MCF 10A (cell line): ENCODE data around the gene NDST4. TPM values are rescaled to one million over a fixed set of nuclear protein-coding genes. Genes with fewer than 3 reads are reported as not detected.
A peak's percentile ranks its signal among the peaks of the same experiment; 100 is the strongest.

Source experiments
- BruUV-seq: library from RNA; stranded (reverse); fragments of 400-500 nt; replicated peaks from 2 replicates; lab custom pipeline; 2021; lab: Mats Ljungman, UMichigan
- CTCF ChIA-PET: fragments of 300-600 bp; sonication (Branson Sonifier 250); formaldehyde crosslinking; extraction: SDS; loops from one replicate; lab custom pipeline; 2021; ENCODE audit warnings: antibody characterized with exemption, inconsistent platforms; lab: Yijun Ruan, JAX
- POLR2A ChIA-PET: fragments of 300-600, 350-650 bp; sonication (Branson Sonifier 250); formaldehyde crosslinking; extraction: SDS; loops from one replicate; lab custom pipeline; 2020; ENCODE audit warnings: antibody characterized with exemption, inconsistent platforms; lab: Yijun Ruan, JAX
- DNase-seq: peaks from one replicate; pipeline ENCODE4 v3.0.0-alpha.2; 2018; ENCODE audit not compliant: unreplicated experiment
- H3K27ac Mint-ChIP-seq: one replicate; pipeline ENCODE4 v1.8.0; 2022; ENCODE audit warnings: mild to moderate bottlenecking, low read depth, mixed read lengths; ENCODE audit not compliant: unreplicated experiment
- H3K27me3 Mint-ChIP-seq: one replicate; pipeline ENCODE4 v1.8.0; 2022; ENCODE audit warnings: mixed read lengths; ENCODE audit not compliant: insufficient read depth, unreplicated experiment
- H3K36me3 Mint-ChIP-seq: one replicate; pipeline ENCODE4 v1.8.0; 2022; ENCODE audit warnings: mild to moderate bottlenecking, moderate library complexity, mixed read lengths; ENCODE audit not compliant: insufficient read depth, unreplicated experiment
- H3K4me1 Mint-ChIP-seq: one replicate; pipeline ENCODE4 v1.8.0; 2022; ENCODE audit warnings: mixed read lengths; ENCODE audit not compliant: insufficient read depth, unreplicated experiment
- H3K4me3 Mint-ChIP-seq: one replicate; pipeline ENCODE4 v1.8.0; 2022; ENCODE audit warnings: mild to moderate bottlenecking, moderate library complexity, mixed read lengths; ENCODE audit not compliant: unreplicated experiment
- H3K9me3 Mint-ChIP-seq: one replicate; pipeline ENCODE4 v1.8.0; 2022; ENCODE audit warnings: mixed read lengths; ENCODE audit not compliant: unreplicated experiment
- CTCF ChIP-seq: fragments of 200-600 bp; IDR thresholded peaks from one replicate; pipeline ENCODE4 v1.8.0; 2022; ENCODE audit warnings: antibody characterized with exemption, mild to moderate bottlenecking; ENCODE audit not compliant: unreplicated experiment
- intact Hi-C: fragments of 100-400 bp; cut with micrococcal nuclease; formaldehyde crosslinking; loops from 2 replicates; pipeline ENCODE4 v1.14.1; 2022
- total RNA-seq: library from RNA; stranded (reverse); gene quantifications from 2 replicates; pipeline ENCODE4 v1.2.3, GENCODE V29; 2022

NDST4 gene
- total RNA-seq, 1 experiment from 2014 or later, result not detected

- no peak for DNase-seq
- no peaks in the 10 kb centered on the region for H3K36me3 Mint-ChIP-seq
- TF ChIP-seq CTCF, result no peak
- no peaks in the 10 kb centered on the region for H3K9me3 Mint-ChIP-seq
- no peak overlapping the region for H3K27ac Mint-ChIP-seq
- ChIA-PET CTCF (interaction anchor here (0.5 to 0.7 kb wide), 3 partner anchors 279 to 769 kb away, joined by 3 to 4 read pairs (median 3); no protein-coding TSS in a partner anchor), POLR2A (no interaction called here)
- H3K4me3 Mint-ChIP-seq, result no peak overlapping the region
- BruUV-seq, result no TSS peak
- no peaks in the 10 kb centered on the region for H3K27me3 Mint-ChIP-seq
- H3K4me1 Mint-ChIP-seq, result no peaks in the 10 kb centered on the region
- intact Hi-C loops, result no loop called here
These were observed 54.9 kb downstream of the NDST4 start for GRCh38 chr4:115058533-115058932.

- no TSS peak for BruUV-seq
- TF ChIP-seq CTCF, result no peak
- no peak overlapping the region for H3K27ac Mint-ChIP-seq
- ChIA-PET POLR2A (no interaction called here), CTCF (no interaction called here)
- H3K36me3 Mint-ChIP-seq, result no peaks in the 10 kb centered on the region
- H3K4me1 Mint-ChIP-seq, result no peaks in the 10 kb centered on the region
- no peak for DNase-seq
- no peaks in the 10 kb centered on the region for H3K9me3 Mint-ChIP-seq
- H3K4me3 Mint-ChIP-seq, result no peak overlapping the region
- intact Hi-C loops, result no loop called here
- H3K27me3 Mint-ChIP-seq, result peaks cover 29% of the 10 kb centered on the region
These were observed 58.6 kb downstream of the NDST4 start for GRCh38 chr4:115054836-115055235.

- peaks cover 39% of the 10 kb centered on the region for H3K27me3 Mint-ChIP-seq
- ChIA-PET POLR2A (no interaction called here), CTCF (no interaction called here)
- H3K36me3 Mint-ChIP-seq, result no peaks in the 10 kb centered on the region
- no peaks in the 10 kb centered on the region for H3K9me3 Mint-ChIP-seq
- no peak for TF ChIP-seq CTCF
- H3K27ac Mint-ChIP-seq, result no peak overlapping the region
- BruUV-seq, result no TSS peak
- DNase-seq, result no peak
- intact Hi-C loops, result no loop called here
- no peaks in the 10 kb centered on the region for H3K4me1 Mint-ChIP-seq
- no peak overlapping the region for H3K4me3 Mint-ChIP-seq
These were observed 60.1 kb downstream of the NDST4 start for GRCh38 chr4:115053313-115053712.

- ChIA-PET CTCF (interaction anchor here (1.0 kb wide), 1 partner anchor 11 kb away, joined by 4 read pairs; no protein-coding TSS in a partner anchor), POLR2A (no interaction called here)
- Mint-ChIP-seq H3K4me3 (no peak overlapping the region), H3K4me1 (no peaks in the 10 kb centered on the region), H3K27me3 (peaks cover 12% of the 10 kb centered on the region), H3K36me3 (no peaks in the 10 kb centered on the region), H3K9me3 (no peaks in the 10 kb centered on the region), H3K27ac (no peak overlapping the region)
- no peak for TF ChIP-seq CTCF
- DNase-seq, result peak; percentile 17
- BruUV-seq, result no TSS peak
- intact Hi-C loops, result no loop called here
These were observed 70.9 kb downstream of the NDST4 start for GRCh38 chr4:115042496-115042895.
